ENCODE data around the gene UROC1. TPM values are rescaled to one million over a fixed set of nuclear protein-coding genes. Genes with fewer than 3 reads are reported as not detected.
A peak's percentile ranks its signal among the peaks of the same experiment; 100 is the strongest.

UROC1 gene
- total and polyA plus RNA-seq, 8 donors, result not detected

- TF ChIP-seq POLR2A (IDR thresholded peaks at IDR 0.05) (no peak), CTCF (IDR thresholded peaks at IDR 0.05) (no peak), POLR2AphosphoS5 (IDR thresholded peaks at IDR 0.05) (no peak), EP300 (IDR thresholded peaks at IDR 0.05) (no peak)
- Histone ChIP-seq H3K9me3 (no peaks in the 10 kb centered on the region), H3K4me3 (no peak overlapping the region), H3K27ac (no peak overlapping the region), H3K36me3 (no peaks in the 10 kb centered on the region), H3K27me3 (no peaks in the 10 kb centered on the region), H3K4me1 (peaks cover 0 to 9% (median 3%) of the 10 kb centered on the region in 4 donors)
- no peak for DNase-seq
- intact Hi-C loops (cut with DNase I; ENCODE audit: low total_unique reads), result no loop called here
- 78 to 90% (median 83%) methylated on average over 3 of the region's 3 CpGs for WGBS, 5 donors
Measured at GRCh38 chr3:126484148-126484547, 33.4 kb downstream of the UROC1 start.

- 77 to 90% (median 87%) methylated on average over 10 to 14 of the region's 14 CpGs for WGBS, 5 donors
- Histone ChIP-seq H3K27me3 (no peaks in the 10 kb centered on the region), H3K9me3 (no peaks in the 10 kb centered on the region), H3K36me3 (no peaks in the 10 kb centered on the region), H3K4me1 (peaks cover 0 to 9% (median 3%) of the 10 kb centered on the region in 4 donors), H3K4me3 (no peak overlapping the region), H3K27ac (no peak overlapping the region)
- intact Hi-C loops (cut with DNase I; ENCODE audit: low total_unique reads), result no loop called here
- no peak for DNase-seq
- TF ChIP-seq POLR2A (IDR thresholded peaks at IDR 0.05) (no peak), POLR2AphosphoS5 (IDR thresholded peaks at IDR 0.05) (no peak), EP300 (IDR thresholded peaks at IDR 0.05) (no peak), CTCF (IDR thresholded peaks at IDR 0.05) (no peak)
Measured at GRCh38 chr3:126483321-126483761, 34.2 kb downstream of the UROC1 start.

- H3K27ac ChIP-seq, result no peak overlapping the region
- 79 to 96% (median 90%) methylated on average over 13 to 15 of the region's 15 CpGs for WGBS, 5 donors
- H3K36me3 ChIP-seq, result no peaks in the 10 kb centered on the region
- no peaks in the 10 kb centered on the region for H3K27me3 ChIP-seq
- DNase-seq, result no peak
- intact Hi-C loops (cut with DNase I; ENCODE audit: low total_unique reads), result no loop called here
- peaks cover 0 to 9% (median 3%) of the 10 kb centered on the region in 4 donors for H3K4me1 ChIP-seq
- TF ChIP-seq POLR2AphosphoS5 (IDR thresholded peaks at IDR 0.05) (no peak), EP300 (IDR thresholded peaks at IDR 0.05) (no peak), POLR2A (IDR thresholded peaks at IDR 0.05) (no peak), CTCF (IDR thresholded peaks at IDR 0.05) (no peak)
- no peak overlapping the region for H3K4me3 ChIP-seq
- no peaks in the 10 kb centered on the region for H3K9me3 ChIP-seq
Measured at GRCh38 chr3:126482503-126483255, 34.9 kb downstream of the UROC1 start.

- WGBS, 5 donors, result 77 to 86% (median 83%) methylated on average over 11 to 16 of the region's 16 CpGs
Measured at GRCh38 chr3:126481808-126482502, 35.6 kb downstream of the UROC1 start.

More at GRCh38 chr3:126481808-126482502, 35.6 kb downstream of the UROC1 start:
- Histone ChIP-seq H3K27me3 (no peaks in the 10 kb centered on the region), H3K27ac (no peak overlapping the region), H3K4me3 (no peak overlapping the region), H3K9me3 (no peaks in the 10 kb centered on the region), H3K36me3 (no peaks in the 10 kb centered on the region), H3K4me1 (peaks cover 0 to 5% (median 2%) of the 10 kb centered on the region in 4 donors)
- intact Hi-C loops (cut with DNase I; ENCODE audit: low total_unique reads), result no loop called here
- TF ChIP-seq POLR2AphosphoS5 (IDR thresholded peaks at IDR 0.05), result no peak
- no peak for TF ChIP-seq CTCF (IDR thresholded peaks at IDR 0.05)
- no peak for TF ChIP-seq EP300 (IDR thresholded peaks at IDR 0.05)
- TF ChIP-seq POLR2A (IDR thresholded peaks at IDR 0.05), result no peak
- peak in 1 of 2 donors; percentile 50 for DNase-seq

All from stomach (tissue), 9 donors.